ENCODE data around the gene AKAP12. TPM values are rescaled to one million over a fixed set of nuclear protein-coding genes. Genes with fewer than 3 reads are reported as not detected.

The AKAP12 gene
- total RNA-seq, 1 experiment from 2014 or later: 90.0 TPM

DNA sequence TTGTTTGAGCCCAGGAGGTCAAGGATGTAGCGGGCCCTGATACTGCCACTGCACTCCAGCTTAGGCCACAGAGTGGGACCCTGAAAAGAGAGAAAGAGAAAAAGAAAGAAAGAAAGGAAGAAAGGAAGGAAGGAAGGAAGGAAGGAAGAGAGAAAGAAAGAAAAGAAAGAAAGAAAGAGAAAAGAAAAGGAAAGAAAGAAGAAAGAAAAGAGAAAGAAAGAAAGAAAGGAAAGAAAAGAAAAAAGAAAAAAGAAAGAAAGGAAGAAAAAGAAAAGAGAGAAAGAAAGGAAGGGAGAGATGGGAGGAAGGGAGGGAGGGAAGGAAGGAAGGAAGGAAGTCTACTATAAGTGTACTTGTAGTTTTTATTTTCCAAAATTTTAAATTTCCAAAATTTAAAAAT is 42.2 kb upstream of the AKAP12 start:
- TF ChIP-seq, protein P1, sequence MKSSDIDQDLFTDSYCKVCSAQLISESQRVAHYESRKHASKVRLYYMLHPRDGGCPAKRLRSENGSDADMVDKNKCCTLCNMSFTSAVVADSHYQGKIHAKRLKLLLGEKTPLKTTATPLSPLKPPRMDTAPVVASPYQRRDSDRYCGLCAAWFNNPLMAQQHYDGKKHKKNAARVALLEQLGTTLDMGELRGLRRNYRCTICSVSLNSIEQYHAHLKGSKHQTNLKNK (CRISPR knock-in tag; IDR thresholded peaks at IDR 0.05): no peak
- TF ChIP-seq MYBL2 (CRISPR knock-in tag; IDR thresholded peaks at IDR 0.05): no peak
- TF ChIP-seq, protein P2, sequence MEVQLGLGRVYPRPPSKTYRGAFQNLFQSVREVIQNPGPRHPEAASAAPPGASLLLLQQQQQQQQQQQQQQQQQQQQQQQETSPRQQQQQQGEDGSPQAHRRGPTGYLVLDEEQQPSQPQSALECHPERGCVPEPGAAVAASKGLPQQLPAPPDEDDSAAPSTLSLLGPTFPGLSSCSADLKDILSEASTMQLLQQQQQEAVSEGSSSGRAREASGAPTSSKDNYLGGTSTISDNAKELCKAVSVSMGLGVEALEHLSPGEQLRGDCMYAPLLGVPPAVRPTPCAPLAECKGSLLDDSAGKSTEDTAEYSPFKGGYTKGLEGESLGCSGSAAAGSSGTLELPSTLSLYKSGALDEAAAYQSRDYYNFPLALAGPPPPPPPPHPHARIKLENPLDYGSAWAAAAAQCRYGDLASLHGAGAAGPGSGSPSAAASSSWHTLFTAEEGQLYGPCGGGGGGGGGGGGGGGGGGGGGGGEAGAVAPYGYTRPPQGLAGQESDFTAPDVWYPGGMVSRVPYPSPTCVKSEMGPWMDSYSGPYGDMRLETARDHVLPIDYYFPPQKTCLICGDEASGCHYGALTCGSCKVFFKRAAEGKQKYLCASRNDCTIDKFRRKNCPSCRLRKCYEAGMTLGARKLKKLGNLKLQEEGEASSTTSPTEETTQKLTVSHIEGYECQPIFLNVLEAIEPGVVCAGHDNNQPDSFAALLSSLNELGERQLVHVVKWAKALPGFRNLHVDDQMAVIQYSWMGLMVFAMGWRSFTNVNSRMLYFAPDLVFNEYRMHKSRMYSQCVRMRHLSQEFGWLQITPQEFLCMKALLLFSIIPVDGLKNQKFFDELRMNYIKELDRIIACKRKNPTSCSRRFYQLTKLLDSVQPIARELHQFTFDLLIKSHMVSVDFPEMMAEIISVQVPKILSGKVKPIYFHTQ (CRISPR knock-in tag; IDR thresholded peaks at IDR 0.05): no peak
- TF ChIP-seq ZNF138 (CRISPR knock-in tag; conservative IDR thresholded peaks at IDR 0.05): no peak
- TF ChIP-seq KAT7 (CRISPR knock-in tag; IDR thresholded peaks at IDR 0.05; ENCODE audit: borderline replicate concordance): no peak
- no peak for TF ChIP-seq ZNF317 (CRISPR knock-in tag; IDR thresholded peaks at IDR 0.05; ENCODE audit: borderline replicate concordance, low read depth)
- TF ChIP-seq, protein P3, sequence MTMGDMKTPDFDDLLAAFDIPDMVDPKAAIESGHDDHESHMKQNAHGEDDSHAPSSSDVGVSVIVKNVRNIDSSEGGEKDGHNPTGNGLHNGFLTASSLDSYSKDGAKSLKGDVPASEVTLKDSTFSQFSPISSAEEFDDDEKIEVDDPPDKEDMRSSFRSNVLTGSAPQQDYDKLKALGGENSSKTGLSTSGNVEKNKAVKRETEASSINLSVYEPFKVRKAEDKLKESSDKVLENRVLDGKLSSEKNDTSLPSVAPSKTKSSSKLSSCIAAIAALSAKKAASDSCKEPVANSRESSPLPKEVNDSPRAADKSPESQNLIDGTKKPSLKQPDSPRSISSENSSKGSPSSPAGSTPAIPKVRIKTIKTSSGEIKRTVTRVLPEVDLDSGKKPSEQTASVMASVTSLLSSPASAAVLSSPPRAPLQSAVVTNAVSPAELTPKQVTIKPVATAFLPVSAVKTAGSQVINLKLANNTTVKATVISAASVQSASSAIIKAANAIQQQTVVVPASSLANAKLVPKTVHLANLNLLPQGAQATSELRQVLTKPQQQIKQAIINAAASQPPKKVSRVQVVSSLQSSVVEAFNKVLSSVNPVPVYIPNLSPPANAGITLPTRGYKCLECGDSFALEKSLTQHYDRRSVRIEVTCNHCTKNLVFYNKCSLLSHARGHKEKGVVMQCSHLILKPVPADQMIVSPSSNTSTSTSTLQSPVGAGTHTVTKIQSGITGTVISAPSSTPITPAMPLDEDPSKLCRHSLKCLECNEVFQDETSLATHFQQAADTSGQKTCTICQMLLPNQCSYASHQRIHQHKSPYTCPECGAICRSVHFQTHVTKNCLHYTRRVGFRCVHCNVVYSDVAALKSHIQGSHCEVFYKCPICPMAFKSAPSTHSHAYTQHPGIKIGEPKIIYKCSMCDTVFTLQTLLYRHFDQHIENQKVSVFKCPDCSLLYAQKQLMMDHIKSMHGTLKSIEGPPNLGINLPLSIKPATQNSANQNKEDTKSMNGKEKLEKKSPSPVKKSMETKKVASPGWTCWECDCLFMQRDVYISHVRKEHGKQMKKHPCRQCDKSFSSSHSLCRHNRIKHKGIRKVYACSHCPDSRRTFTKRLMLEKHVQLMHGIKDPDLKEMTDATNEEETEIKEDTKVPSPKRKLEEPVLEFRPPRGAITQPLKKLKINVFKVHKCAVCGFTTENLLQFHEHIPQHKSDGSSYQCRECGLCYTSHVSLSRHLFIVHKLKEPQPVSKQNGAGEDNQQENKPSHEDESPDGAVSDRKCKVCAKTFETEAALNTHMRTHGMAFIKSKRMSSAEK (CRISPR knock-in tag; IDR thresholded peaks at IDR 0.05; ENCODE audit: borderline replicate concordance): no peak
- no peak for TF ChIP-seq OVOL2 (CRISPR knock-in tag; IDR thresholded peaks at IDR 0.05; ENCODE audit: borderline replicate concordance)
- TF ChIP-seq, protein P4, sequence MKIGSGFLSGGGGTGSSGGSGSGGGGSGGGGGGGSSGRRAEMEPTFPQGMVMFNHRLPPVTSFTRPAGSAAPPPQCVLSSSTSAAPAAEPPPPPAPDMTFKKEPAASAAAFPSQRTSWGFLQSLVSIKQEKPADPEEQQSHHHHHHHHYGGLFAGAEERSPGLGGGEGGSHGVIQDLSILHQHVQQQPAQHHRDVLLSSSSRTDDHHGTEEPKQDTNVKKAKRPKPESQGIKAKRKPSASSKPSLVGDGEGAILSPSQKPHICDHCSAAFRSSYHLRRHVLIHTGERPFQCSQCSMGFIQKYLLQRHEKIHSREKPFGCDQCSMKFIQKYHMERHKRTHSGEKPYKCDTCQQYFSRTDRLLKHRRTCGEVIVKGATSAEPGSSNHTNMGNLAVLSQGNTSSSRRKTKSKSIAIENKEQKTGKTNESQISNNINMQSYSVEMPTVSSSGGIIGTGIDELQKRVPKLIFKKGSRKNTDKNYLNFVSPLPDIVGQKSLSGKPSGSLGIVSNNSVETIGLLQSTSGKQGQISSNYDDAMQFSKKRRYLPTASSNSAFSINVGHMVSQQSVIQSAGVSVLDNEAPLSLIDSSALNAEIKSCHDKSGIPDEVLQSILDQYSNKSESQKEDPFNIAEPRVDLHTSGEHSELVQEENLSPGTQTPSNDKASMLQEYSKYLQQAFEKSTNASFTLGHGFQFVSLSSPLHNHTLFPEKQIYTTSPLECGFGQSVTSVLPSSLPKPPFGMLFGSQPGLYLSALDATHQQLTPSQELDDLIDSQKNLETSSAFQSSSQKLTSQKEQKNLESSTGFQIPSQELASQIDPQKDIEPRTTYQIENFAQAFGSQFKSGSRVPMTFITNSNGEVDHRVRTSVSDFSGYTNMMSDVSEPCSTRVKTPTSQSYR (CRISPR knock-in tag; IDR thresholded peaks at IDR 0.05): no peak
- TF ChIP-seq, protein P5, sequence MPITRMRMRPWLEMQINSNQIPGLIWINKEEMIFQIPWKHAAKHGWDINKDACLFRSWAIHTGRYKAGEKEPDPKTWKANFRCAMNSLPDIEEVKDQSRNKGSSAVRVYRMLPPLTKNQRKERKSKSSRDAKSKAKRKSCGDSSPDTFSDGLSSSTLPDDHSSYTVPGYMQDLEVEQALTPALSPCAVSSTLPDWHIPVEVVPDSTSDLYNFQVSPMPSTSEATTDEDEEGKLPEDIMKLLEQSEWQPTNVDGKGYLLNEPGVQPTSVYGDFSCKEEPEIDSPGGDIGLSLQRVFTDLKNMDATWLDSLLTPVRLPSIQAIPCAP (CRISPR knock-in tag; IDR thresholded peaks at IDR 0.05): no peak
- no peak for TF ChIP-seq ZNF219 (CRISPR knock-in tag; IDR thresholded peaks at IDR 0.05; ENCODE audit: borderline replicate concordance)
- TF ChIP-seq NFYB (CRISPR knock-in tag; conservative IDR thresholded peaks at IDR 0.05; ENCODE audit: low read depth): no peak
- TF ChIP-seq HMGA2 (CRISPR knock-in tag; IDR thresholded peaks at IDR 0.05): no peak
- TF ChIP-seq TP53 (CRISPR knock-in tag; IDR thresholded peaks at IDR 0.05): no peak
- no peak for TF ChIP-seq SP1 (CRISPR knock-in tag; conservative IDR thresholded peaks at IDR 0.05)
- TF ChIP-seq, protein P6, sequence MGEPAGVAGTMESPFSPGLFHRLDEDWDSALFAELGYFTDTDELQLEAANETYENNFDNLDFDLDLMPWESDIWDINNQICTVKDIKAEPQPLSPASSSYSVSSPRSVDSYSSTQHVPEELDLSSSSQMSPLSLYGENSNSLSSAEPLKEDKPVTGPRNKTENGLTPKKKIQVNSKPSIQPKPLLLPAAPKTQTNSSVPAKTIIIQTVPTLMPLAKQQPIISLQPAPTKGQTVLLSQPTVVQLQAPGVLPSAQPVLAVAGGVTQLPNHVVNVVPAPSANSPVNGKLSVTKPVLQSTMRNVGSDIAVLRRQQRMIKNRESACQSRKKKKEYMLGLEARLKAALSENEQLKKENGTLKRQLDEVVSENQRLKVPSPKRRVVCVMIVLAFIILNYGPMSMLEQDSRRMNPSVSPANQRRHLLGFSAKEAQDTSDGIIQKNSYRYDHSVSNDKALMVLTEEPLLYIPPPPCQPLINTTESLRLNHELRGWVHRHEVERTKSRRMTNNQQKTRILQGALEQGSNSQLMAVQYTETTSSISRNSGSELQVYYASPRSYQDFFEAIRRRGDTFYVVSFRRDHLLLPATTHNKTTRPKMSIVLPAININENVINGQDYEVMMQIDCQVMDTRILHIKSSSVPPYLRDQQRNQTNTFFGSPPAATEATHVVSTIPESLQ (CRISPR knock-in tag; IDR thresholded peaks at IDR 0.05): no peak
- TF ChIP-seq GRHL2 (CRISPR knock-in tag; IDR thresholded peaks at IDR 0.05; ENCODE audit: insufficient replicate concordance, severe bottlenecking): no peak
- no peak for TF ChIP-seq CREB1 (CRISPR knock-in tag; IDR thresholded peaks at IDR 0.05)
- POLR2A ChIA-PET: no interaction called here
- Mint-ChIP-seq H3K36me3 (no peaks in the 10 kb centered on the region), H3K27ac (no peak overlapping the region), H3K9me3 (peaks cover 10% of the 10 kb centered on the region), H3K4me3 (no peak overlapping the region), H3K27me3 (ENCODE audit: low read depth) (no peaks in the 10 kb centered on the region; the same call in 1 of the 2 replicates), H3K4me1 (no peaks in the 10 kb centered on the region)
- CTCF ChIA-PET: no interaction called here
- ATAC-seq (no peak), DNase-seq (ENCODE audit: low spot score) (no peak)

All from WTC11 (cell line).